ENCODE data around the gene RSAD1. TPM values are rescaled to one million over a fixed set of nuclear protein-coding genes. Genes with fewer than 3 reads are reported as not detected.

Gene RSAD1
- 18.7 TPM for total RNA-seq
- polyA plus RNA-seq = 36.4 TPM
- long read RNA-seq, donor 1 = 0 reads
- long read RNA-seq, donor 2 = 0 reads
- long read RNA-seq, donor 3, transcript RSAD1-201 (9 exons, 2,528 nt) = major isoform, 9 of 9 reads
- long read RNA-seq, donor 3, partial matches to known transcripts = 0 of 9 reads
- long read RNA-seq, donor 3, other reads (novel, unspliced or antisense) = 0 of 9 reads
- long read RNA-seq, donor 4, partial matches to known transcripts = 6 of 11 reads
- long read RNA-seq, donor 4, other reads (novel, unspliced or antisense) = 0 of 11 reads
- long read RNA-seq, donor 5, transcript RSAD1-201 (9 exons, 2,528 nt) = major isoform, 7 of 8 reads
- long read RNA-seq, donor 5, partial matches to known transcripts = 0 of 8 reads
- long read RNA-seq, donor 5, other reads (novel, unspliced or antisense) = 0 of 8 reads
- long read RNA-seq, donor 6, transcript RSAD1-201 (9 exons, 2,528 nt) = major isoform, 6 of 7 reads
- long read RNA-seq, donor 6, partial matches to known transcripts = 0 of 7 reads
- long read RNA-seq, donor 6, other reads (novel, unspliced or antisense) = 0 of 7 reads
- long read RNA-seq, donor 7, partial matches to known transcripts = 0 of 4 reads
- long read RNA-seq, donor 7, other reads (novel, unspliced or antisense) = 0 of 4 reads
- long read RNA-seq, donor 8, partial matches to known transcripts = 5 of 8 reads
- long read RNA-seq, donor 8, other reads (novel, unspliced or antisense) = 0 of 8 reads
- long read RNA-seq, donor 9, partial matches to known transcripts = 0 of 2 reads
- long read RNA-seq, donor 9, other reads (novel, unspliced or antisense) = 0 of 2 reads
- long read RNA-seq, donor 10, partial matches to known transcripts = 8 of 10 reads
- long read RNA-seq, donor 10, other reads (novel, unspliced or antisense) = 0 of 10 reads

- 6% methylated on average over 75 of the region's 75 CpGs for WGBS
- peaks cover 0 to 5% of the 10 kb centered on the region in 2 donors for H3K27me3 ChIP-seq (ENCODE audit: control insufficient read depth in 2 of 2, insufficient read depth in 1 of 2, low read length in 1 of 2)
- H3K9me3 ChIP-seq (ENCODE audit: control insufficient read depth in 2 of 2, insufficient read depth in 1 of 2, low read length in 1 of 2) = peaks cover 0 to 4% of the 10 kb centered on the region in 2 donors
- H3K4me3 ChIP-seq (ENCODE audit: low read length in 2 of 2) = peak within 1 kb of the TSS; percentile 57 to 84
- peaks cover 10 to 16% of the 10 kb centered on the region in 2 donors for H3K4me1 ChIP-seq (ENCODE audit: control insufficient read depth in 2 of 2, insufficient read depth in 2 of 2, low read length in 2 of 2)
- peak within 1 kb of the TSS; percentile 69 to 80 for H3K27ac ChIP-seq (ENCODE audit: low read depth in 1 of 2, low read length in 1 of 2)
- peak in 8 of 9 donors; percentile 53 to 91 (median 72) for DNase-seq (ENCODE audit: low read depth in 6 of 9, low spot score in 9 of 9)
- H3K36me3 ChIP-seq (ENCODE audit: control insufficient read depth in 2 of 2, insufficient read depth in 2 of 2, low read length in 1 of 2) = peaks cover 10 to 21% of the 10 kb centered on the region in 2 donors
These were observed at the start of gene RSAD1 for GRCh38 chr17:50478391-50479381. Gene RSAD1, plus strand, starts transcription at chr17:50478860. Its CDS starts 25 bp downstream, at chr17:50478885.

GRCh38 chr17:50429793-50430192, 48.9 kb upstream of the RSAD1 start:
- no peak for DNase-seq (ENCODE audit: low read depth in 6 of 9, low spot score in 9 of 9)
- Histone ChIP-seq H3K4me3 (ENCODE audit: low read length in 2 of 2) (no peak overlapping the region), H3K4me1 (ENCODE audit: control insufficient read depth in 2 of 2, insufficient read depth in 2 of 2, low read length in 2 of 2) (peaks cover 6 to 27% of the 10 kb centered on the region in 2 donors), H3K27ac (ENCODE audit: low read depth in 1 of 2, low read length in 1 of 2) (peak overlapping the region in 1 of 2 donors; percentile 49), H3K36me3 (ENCODE audit: control insufficient read depth in 2 of 2, insufficient read depth in 2 of 2, low read length in 1 of 2) (no peaks in the 10 kb centered on the region), H3K27me3 (ENCODE audit: control insufficient read depth in 2 of 2, insufficient read depth in 1 of 2, low read length in 1 of 2) (no peaks in the 10 kb centered on the region), H3K9me3 (ENCODE audit: control insufficient read depth in 2 of 2, insufficient read depth in 1 of 2, low read length in 1 of 2) (no peaks in the 10 kb centered on the region)
- 99% methylated on average over 4 of the region's 4 CpGs for WGBS

GRCh38 chr17:50430821-50431618, 47.6 kb upstream of the RSAD1 start:
- H3K36me3 ChIP-seq (ENCODE audit: control insufficient read depth in 2 of 2, insufficient read depth in 2 of 2, low read length in 1 of 2) = no peaks in the 10 kb centered on the region
- H3K4me3 ChIP-seq (ENCODE audit: low read length in 2 of 2) = no peak overlapping the region
- H3K9me3 ChIP-seq (ENCODE audit: control insufficient read depth in 2 of 2, insufficient read depth in 1 of 2, low read length in 1 of 2) = no peaks in the 10 kb centered on the region
- no peak overlapping the region for H3K27ac ChIP-seq (ENCODE audit: low read depth in 1 of 2, low read length in 1 of 2)
- 94% methylated on average over 4 of the region's 4 CpGs for WGBS
- no peak for DNase-seq (ENCODE audit: low read depth in 6 of 9, low spot score in 9 of 9)
- H3K27me3 ChIP-seq (ENCODE audit: control insufficient read depth in 2 of 2, insufficient read depth in 1 of 2, low read length in 1 of 2) = no peaks in the 10 kb centered on the region
- H3K4me1 ChIP-seq (ENCODE audit: control insufficient read depth in 2 of 2, insufficient read depth in 2 of 2, low read length in 2 of 2) = peaks cover 2 to 17% of the 10 kb centered on the region in 2 donors

- no peaks in the 10 kb centered on the region for H3K36me3 ChIP-seq (ENCODE audit: control insufficient read depth in 2 of 2, insufficient read depth in 2 of 2, low read length in 1 of 2)
- no peak for DNase-seq (ENCODE audit: low read depth in 6 of 9, low spot score in 9 of 9)
- H3K9me3 ChIP-seq (ENCODE audit: control insufficient read depth in 2 of 2, insufficient read depth in 1 of 2, low read length in 1 of 2) = no peaks in the 10 kb centered on the region
- H3K4me1 ChIP-seq (ENCODE audit: control insufficient read depth in 2 of 2, insufficient read depth in 2 of 2, low read length in 2 of 2) = peaks cover 2 to 5% of the 10 kb centered on the region in 2 donors
- H3K27ac ChIP-seq (ENCODE audit: low read depth in 1 of 2, low read length in 1 of 2) = no peak overlapping the region
- 98% methylated on average over 4 of the region's 4 CpGs for WGBS
- no peaks in the 10 kb centered on the region for H3K27me3 ChIP-seq (ENCODE audit: control insufficient read depth in 2 of 2, insufficient read depth in 1 of 2, low read length in 1 of 2)
- H3K4me3 ChIP-seq (ENCODE audit: low read length in 2 of 2) = no peak overlapping the region
These were observed 46.4 kb upstream of the RSAD1 start for GRCh38 chr17:50432125-50432762.

- no peak for DNase-seq (ENCODE audit: low read depth in 6 of 9, low spot score in 9 of 9)
- Histone ChIP-seq H3K27ac (ENCODE audit: low read depth in 1 of 2, low read length in 1 of 2) (no peak overlapping the region), H3K4me1 (ENCODE audit: control insufficient read depth in 2 of 2, insufficient read depth in 2 of 2, low read length in 2 of 2) (no peaks in the 10 kb centered on the region), H3K36me3 (ENCODE audit: control insufficient read depth in 2 of 2, insufficient read depth in 2 of 2, low read length in 1 of 2) (no peaks in the 10 kb centered on the region), H3K9me3 (ENCODE audit: control insufficient read depth in 2 of 2, insufficient read depth in 1 of 2, low read length in 1 of 2) (no peaks in the 10 kb centered on the region), H3K4me3 (ENCODE audit: low read length in 2 of 2) (no peak overlapping the region), H3K27me3 (ENCODE audit: control insufficient read depth in 2 of 2, insufficient read depth in 1 of 2, low read length in 1 of 2) (no peaks in the 10 kb centered on the region)
- 97% methylated on average over 4 of the region's 4 CpGs for WGBS
These were observed 41.3 kb upstream of the RSAD1 start for GRCh38 chr17:50437409-50437808.

GRCh38 chr17:50439008-50439407, 39.7 kb upstream of the RSAD1 start:
- Histone ChIP-seq H3K27ac (ENCODE audit: low read depth in 1 of 2, low read length in 1 of 2) (no peak overlapping the region), H3K9me3 (ENCODE audit: control insufficient read depth in 2 of 2, insufficient read depth in 1 of 2, low read length in 1 of 2) (no peaks in the 10 kb centered on the region), H3K27me3 (ENCODE audit: control insufficient read depth in 2 of 2, insufficient read depth in 1 of 2, low read length in 1 of 2) (no peaks in the 10 kb centered on the region), H3K4me3 (ENCODE audit: low read length in 2 of 2) (no peak overlapping the region), H3K36me3 (ENCODE audit: control insufficient read depth in 2 of 2, insufficient read depth in 2 of 2, low read length in 1 of 2) (no peaks in the 10 kb centered on the region), H3K4me1 (ENCODE audit: control insufficient read depth in 2 of 2, insufficient read depth in 2 of 2, low read length in 2 of 2) (no peaks in the 10 kb centered on the region)
- WGBS = 96% methylated on average over 4 of the region's 4 CpGs
- DNase-seq (ENCODE audit: low read depth in 6 of 9, low spot score in 9 of 9) = no peak

- no peak overlapping the region for H3K27ac ChIP-seq (ENCODE audit: low read depth in 1 of 2, low read length in 1 of 2)
- H3K9me3 ChIP-seq (ENCODE audit: control insufficient read depth in 2 of 2, insufficient read depth in 1 of 2, low read length in 1 of 2) = no peaks in the 10 kb centered on the region
- no peaks in the 10 kb centered on the region for H3K27me3 ChIP-seq (ENCODE audit: control insufficient read depth in 2 of 2, insufficient read depth in 1 of 2, low read length in 1 of 2)
- no peaks in the 10 kb centered on the region for H3K4me1 ChIP-seq (ENCODE audit: control insufficient read depth in 2 of 2, insufficient read depth in 2 of 2, low read length in 2 of 2)
- H3K36me3 ChIP-seq (ENCODE audit: control insufficient read depth in 2 of 2, insufficient read depth in 2 of 2, low read length in 1 of 2) = no peaks in the 10 kb centered on the region
- no peak overlapping the region for H3K4me3 ChIP-seq (ENCODE audit: low read length in 2 of 2)
- 97% methylated on average over 4 of the region's 4 CpGs for WGBS
- no peak for DNase-seq (ENCODE audit: low read depth in 6 of 9, low spot score in 9 of 9)
These were observed 38.4 kb upstream of the RSAD1 start for GRCh38 chr17:50440172-50440837.

Measured in thymus (tissue), 14 donors.